ENCODE results near the gene PCDHGB4.
"Not testable (repeated sequence)": the region's sequence is repeated elsewhere in the genome, so short reads cannot be mapped to it uniquely, and the experiment has no call there.

GRCh38 chr5:141417494-141418172 is 30.1 kb downstream of the PCDHGB4 start, which contains the start of gene PCDHGB7:
- peak; percentile 56 to 69 (median 64) for TF ChIP-seq CTCF (IDR thresholded peaks at IDR 0.05)
- not testable (repeated sequence) for TF ChIP-seq POLR2A (IDR thresholded peaks at IDR 0.05; ENCODE audit: low read depth); EP300 (IDR thresholded peaks at IDR 0.05)
- peak in 1 of 2 donors; percentile 13 for TF ChIP-seq POLR2AphosphoS5 (IDR thresholded peaks at IDR 0.05)

Data from esophagus muscularis mucosa (tissue), 4 donors.